Measurements from ENCODE around the gene GLMP.

Gene GLMP

GRCh38 chr1:156284112-156284511 lies 11.4 kb downstream of the GLMP start, which contains the start of gene TMEM79:
Gene TMEM79, plus strand, starts transcription at chr1:156284325. Its CDS starts 902 bp downstream, at chr1:156285227.
- Histone ChIP-seq H3K79me1 (ENCODE audit: low read length) (peaks cover 12% of the 10 kb centered on the region), H3K27me3 (ENCODE audit: insufficient read depth, low read length, poor library complexity) (no peaks in the 10 kb centered on the region), H2AK5ac (ENCODE audit: low read length) (no peak within 1 kb of the TSS), H3K18ac (ENCODE audit: low read length) (no peak within 1 kb of the TSS), H2BK15ac (replicated peaks; ENCODE audit: low read depth) (no peak within 1 kb of the TSS), H3K23ac (ENCODE audit: low read length) (no peak within 1 kb of the TSS), H3K9ac (ENCODE audit: low read length) (peak within 1 kb of the TSS; percentile 63), H3K36me3 (ENCODE audit: control insufficient read depth, insufficient read depth, low read length) (no peaks in the 10 kb centered on the region), H3K4me1 (ENCODE audit: control insufficient read depth, low read depth, low read length) (no peaks in the 10 kb centered on the region), H3K79me2 (ENCODE audit: control insufficient read depth, insufficient read depth, low read length) (peaks cover 30% of the 10 kb centered on the region), H2BK120ac (ENCODE audit: low read depth, low read length) (no peak within 1 kb of the TSS), H4K5ac (ENCODE audit: low read length) (no peak within 1 kb of the TSS), H3K27ac (ENCODE audit: low read depth, low read length) (no peak within 1 kb of the TSS), H2BK5ac (ENCODE audit: low read length) (no peak within 1 kb of the TSS), H3K4ac (ENCODE audit: low read depth, low read length) (no peak within 1 kb of the TSS), H3K56ac (ENCODE audit: low read length) (peak within 1 kb of the TSS; percentile 74), H4K8ac (ENCODE audit: low read depth, low read length) (no peak within 1 kb of the TSS), H3K4me2 (ENCODE audit: low read length) (peak within 1 kb of the TSS; percentile 12), H3K4me3 (ENCODE audit: low read length) (no peak within 1 kb of the TSS)
- no peak for DNase-seq
- WGBS (ENCODE audit: extremely low coverage, insufficient coverage, low lambda C conversion rate) = no CpG with 5 or more reads among the region's 7 CpGs

GRCh38 chr1:156283521-156283920 lies 12.0 kb downstream of the GLMP start:
- H3K4ac ChIP-seq (ENCODE audit: low read depth, low read length) = no peak overlapping the region
- H3K79me2 ChIP-seq (ENCODE audit: control insufficient read depth, insufficient read depth, low read length) = peaks cover 34% of the 10 kb centered on the region
- DNase-seq = no peak
- H3K27ac ChIP-seq (ENCODE audit: low read depth, low read length) = no peak overlapping the region
- H3K18ac ChIP-seq (ENCODE audit: low read length) = no peak overlapping the region
- no peak overlapping the region for H2BK120ac ChIP-seq (ENCODE audit: low read depth, low read length)
- H3K56ac ChIP-seq (ENCODE audit: low read length) = peak overlapping the region; percentile 74
- no peaks in the 10 kb centered on the region for H3K27me3 ChIP-seq (ENCODE audit: insufficient read depth, low read length, poor library complexity)
- H2BK5ac ChIP-seq (ENCODE audit: low read length) = no peak overlapping the region
- no peak overlapping the region for H3K4me2 ChIP-seq (ENCODE audit: low read length)
- no peak overlapping the region for H4K5ac ChIP-seq (ENCODE audit: low read length)
- peak overlapping the region; percentile 63 for H3K9ac ChIP-seq (ENCODE audit: low read length)
- no peak overlapping the region for H4K8ac ChIP-seq (ENCODE audit: low read depth, low read length)
- H2AK5ac ChIP-seq (ENCODE audit: low read length) = no peak overlapping the region
- peaks cover 16% of the 10 kb centered on the region for H3K79me1 ChIP-seq (ENCODE audit: low read length)
- H3K36me3 ChIP-seq (ENCODE audit: control insufficient read depth, insufficient read depth, low read length) = no peaks in the 10 kb centered on the region
- WGBS (ENCODE audit: extremely low coverage, insufficient coverage, low lambda C conversion rate) = no CpG with 5 or more reads among the region's 1 CpG
- no peak overlapping the region for H3K23ac ChIP-seq (ENCODE audit: low read length)
- no peak overlapping the region for H2BK15ac ChIP-seq (replicated peaks; ENCODE audit: low read depth)
- H3K4me3 ChIP-seq (ENCODE audit: low read length) = no peak overlapping the region
- H3K4me1 ChIP-seq (ENCODE audit: control insufficient read depth, low read depth, low read length) = no peaks in the 10 kb centered on the region

- Histone ChIP-seq H4K5ac (ENCODE audit: low read length) (no peak within 1 kb of the TSS), H2BK15ac (replicated peaks; ENCODE audit: low read depth) (no peak within 1 kb of the TSS), H3K4me1 (ENCODE audit: control insufficient read depth, low read depth, low read length) (no peaks in the 10 kb centered on the region), H2BK120ac (ENCODE audit: low read depth, low read length) (no peak within 1 kb of the TSS), H3K36me3 (ENCODE audit: control insufficient read depth, insufficient read depth, low read length) (peaks cover 3% of the 10 kb centered on the region), H3K79me2 (ENCODE audit: control insufficient read depth, insufficient read depth, low read length) (peaks cover 34% of the 10 kb centered on the region), H2BK5ac (ENCODE audit: low read length) (no peak within 1 kb of the TSS), H3K9ac (ENCODE audit: low read length) (peak within 1 kb of the TSS; percentile 63), H2AK5ac (ENCODE audit: low read length) (no peak within 1 kb of the TSS), H3K56ac (ENCODE audit: low read length) (peak within 1 kb of the TSS; percentile 90), H3K27me3 (ENCODE audit: insufficient read depth, low read length, poor library complexity) (no peaks in the 10 kb centered on the region), H3K4ac (ENCODE audit: low read depth, low read length) (peak within 1 kb of the TSS; percentile 82), H4K8ac (ENCODE audit: low read depth, low read length) (no peak within 1 kb of the TSS), H3K18ac (ENCODE audit: low read length) (peak within 1 kb of the TSS; percentile 94), H3K4me2 (ENCODE audit: low read length) (peak within 1 kb of the TSS; percentile 72), H3K79me1 (ENCODE audit: low read length) (peaks cover 19% of the 10 kb centered on the region), H3K4me3 (ENCODE audit: low read length) (peak within 1 kb of the TSS; percentile 44), H3K27ac (ENCODE audit: low read depth, low read length) (peak within 1 kb of the TSS; percentile 61), H3K23ac (ENCODE audit: low read length) (no peak within 1 kb of the TSS)
- DNase-seq = peak; percentile 100
- WGBS (ENCODE audit: extremely low coverage, insufficient coverage, low lambda C conversion rate) = no CpG with 5 or more reads among the region's 50 CpGs
Measured at GRCh38 chr1:156282479-156283222, 12.8 kb downstream of the GLMP start, which contains the start of gene SMG5. Gene SMG5, minus strand, starts transcription at chr1:156282825. Its CDS starts 145 bp downstream, at chr1:156282680.

- Histone ChIP-seq H4K5ac (ENCODE audit: low read length) (no peak overlapping the region), H3K79me1 (ENCODE audit: low read length) (peaks cover 19% of the 10 kb centered on the region), H4K8ac (ENCODE audit: low read depth, low read length) (no peak overlapping the region), H3K23ac (ENCODE audit: low read length) (no peak overlapping the region), H3K27me3 (ENCODE audit: insufficient read depth, low read length, poor library complexity) (no peaks in the 10 kb centered on the region), H3K36me3 (ENCODE audit: control insufficient read depth, insufficient read depth, low read length) (peaks cover 5% of the 10 kb centered on the region), H3K79me2 (ENCODE audit: control insufficient read depth, insufficient read depth, low read length) (peaks cover 34% of the 10 kb centered on the region), H3K9ac (ENCODE audit: low read length) (peak overlapping the region; percentile 63), H3K27ac (ENCODE audit: low read depth, low read length) (no peak overlapping the region), H3K4me1 (ENCODE audit: control insufficient read depth, low read depth, low read length) (no peaks in the 10 kb centered on the region), H3K4me3 (ENCODE audit: low read length) (peak overlapping the region; percentile 44), H2BK120ac (ENCODE audit: low read depth, low read length) (no peak overlapping the region), H3K18ac (ENCODE audit: low read length) (peak overlapping the region; percentile 94), H3K4me2 (ENCODE audit: low read length) (peak overlapping the region; percentile 72), H2BK5ac (ENCODE audit: low read length) (no peak overlapping the region), H2BK15ac (replicated peaks; ENCODE audit: low read depth) (no peak overlapping the region), H2AK5ac (ENCODE audit: low read length) (no peak overlapping the region), H3K4ac (ENCODE audit: low read depth, low read length) (peak overlapping the region; percentile 82), H3K56ac (ENCODE audit: low read length) (peak overlapping the region; percentile 90)
- DNase-seq = peak; percentile 57
- WGBS (ENCODE audit: extremely low coverage, insufficient coverage, low lambda C conversion rate) = no CpG with 5 or more reads among the region's 22 CpGs
Measured at GRCh38 chr1:156281693-156282478, 13.6 kb downstream of the GLMP start.

GRCh38 chr1:156281281-156281680 lies 14.2 kb downstream of the GLMP start:
- no peaks in the 10 kb centered on the region for H3K4me1 ChIP-seq (ENCODE audit: control insufficient read depth, low read depth, low read length)
- H2BK120ac ChIP-seq (ENCODE audit: low read depth, low read length) = no peak overlapping the region
- no peak overlapping the region for H2BK5ac ChIP-seq (ENCODE audit: low read length)
- H2BK15ac ChIP-seq (replicated peaks; ENCODE audit: low read depth) = no peak overlapping the region
- H3K56ac ChIP-seq (ENCODE audit: low read length) = peak overlapping the region; percentile 90
- peaks cover 6% of the 10 kb centered on the region for H3K36me3 ChIP-seq (ENCODE audit: control insufficient read depth, insufficient read depth, low read length)
- no peak overlapping the region for H4K5ac ChIP-seq (ENCODE audit: low read length)
- DNase-seq = no peak
- H3K4ac ChIP-seq (ENCODE audit: low read depth, low read length) = no peak overlapping the region
- WGBS (ENCODE audit: extremely low coverage, insufficient coverage, low lambda C conversion rate) = no CpG with 5 or more reads among the region's 8 CpGs
- no peak overlapping the region for H3K23ac ChIP-seq (ENCODE audit: low read length)
- H3K18ac ChIP-seq (ENCODE audit: low read length) = no peak overlapping the region
- H2AK5ac ChIP-seq (ENCODE audit: low read length) = no peak overlapping the region
- peaks cover 34% of the 10 kb centered on the region for H3K79me2 ChIP-seq (ENCODE audit: control insufficient read depth, insufficient read depth, low read length)
- H3K27me3 ChIP-seq (ENCODE audit: insufficient read depth, low read length, poor library complexity) = no peaks in the 10 kb centered on the region
- peaks cover 19% of the 10 kb centered on the region for H3K79me1 ChIP-seq (ENCODE audit: low read length)
- H4K8ac ChIP-seq (ENCODE audit: low read depth, low read length) = no peak overlapping the region
- no peak overlapping the region for H3K27ac ChIP-seq (ENCODE audit: low read depth, low read length)
- H3K4me2 ChIP-seq (ENCODE audit: low read length) = peak overlapping the region; percentile 72
- H3K4me3 ChIP-seq (ENCODE audit: low read length) = no peak overlapping the region
- peak overlapping the region; percentile 63 for H3K9ac ChIP-seq (ENCODE audit: low read length)
